Activated T-cell treated with anti-CD3 and anti-CD28 coated beads, Interleukin-2, amount 50 U/mL, for 48 hours (primary cell): ENCODE data around the gene CDCP1.
"Not testable (repeated sequence)": the region's sequence is repeated elsewhere in the genome, so short reads cannot be mapped to it uniquely, and the experiment has no call there.

Source experiments
- DNase-seq, 2 experiments: peaks; one replicate each; pipeline ENCODE4 v3.0.0-alpha.2; 2020

CDCP1 gene

GRCh38 chr3:45170096-45170495 is 23.9 kb upstream of the CDCP1 start:
- no peak for DNase-seq

- DNase-seq: no peak
These were observed 23.1 kb upstream of the CDCP1 start for GRCh38 chr3:45169125-45169904.

- DNase-seq: no peak
These were observed 22.3 kb upstream of the CDCP1 start for GRCh38 chr3:45168451-45168850.

GRCh38 chr3:45167011-45167911 is 21.1 kb upstream of the CDCP1 start:
- peak; percentile 88 to 91 for DNase-seq

GRCh38 chr3:45166321-45166879 is 20.2 kb upstream of the CDCP1 start:
- DNase-seq: no peak

GRCh38 chr3:45165497-45166283 is 19.5 kb upstream of the CDCP1 start:
- DNase-seq: no peak

GRCh38 chr3:45164056-45164455 is 17.9 kb upstream of the CDCP1 start:
- no peak for DNase-seq

- DNase-seq: no peak
These were observed 17.3 kb upstream of the CDCP1 start for GRCh38 chr3:45163481-45163880.

- no peak for DNase-seq
These were observed 8.5 kb upstream of the CDCP1 start for GRCh38 chr3:45154641-45155147.

GRCh38 chr3:45153658-45154437 is 7.7 kb upstream of the CDCP1 start:
- no peak for DNase-seq

GRCh38 chr3:45152307-45152706 is 6.1 kb upstream of the CDCP1 start:
- DNase-seq: no peak

GRCh38 chr3:45151100-45151499 is 4.9 kb upstream of the CDCP1 start:
- DNase-seq: no peak

GRCh38 chr3:45148921-45149320 is 2.7 kb upstream of the CDCP1 start:
- DNase-seq: no peak

GRCh38 chr3:45145223-45145622 is 955 bp downstream of the CDCP1 start:
- no peak for DNase-seq

GRCh38 chr3:45143673-45144671 is 2.2 kb downstream of the CDCP1 start:
- no peak for DNase-seq

- not testable (repeated sequence) for DNase-seq
These were observed 5.4 kb downstream of the CDCP1 start for GRCh38 chr3:45140770-45141155.

GRCh38 chr3:45140141-45140769 is 5.9 kb downstream of the CDCP1 start:
- no peak for DNase-seq

GRCh38 chr3:45139372-45140140 is 6.6 kb downstream of the CDCP1 start:
- no peak for DNase-seq

- DNase-seq: no peak
These were observed 8.5 kb downstream of the CDCP1 start for GRCh38 chr3:45137656-45138181.
